ENCODE measurements around the gene GFY. TPM values are rescaled to one million over a fixed set of nuclear protein-coding genes. Genes with fewer than 3 reads are reported as not detected.

Gene GFY
- total and polyA plus RNA-seq, 9 of the 15 experiments (the other 6 are each of a cell fraction or from before 2014, with no cell fraction given), result 0.06 to 0.40 (median 0.19) TPM; not detected in 3

DNA sequence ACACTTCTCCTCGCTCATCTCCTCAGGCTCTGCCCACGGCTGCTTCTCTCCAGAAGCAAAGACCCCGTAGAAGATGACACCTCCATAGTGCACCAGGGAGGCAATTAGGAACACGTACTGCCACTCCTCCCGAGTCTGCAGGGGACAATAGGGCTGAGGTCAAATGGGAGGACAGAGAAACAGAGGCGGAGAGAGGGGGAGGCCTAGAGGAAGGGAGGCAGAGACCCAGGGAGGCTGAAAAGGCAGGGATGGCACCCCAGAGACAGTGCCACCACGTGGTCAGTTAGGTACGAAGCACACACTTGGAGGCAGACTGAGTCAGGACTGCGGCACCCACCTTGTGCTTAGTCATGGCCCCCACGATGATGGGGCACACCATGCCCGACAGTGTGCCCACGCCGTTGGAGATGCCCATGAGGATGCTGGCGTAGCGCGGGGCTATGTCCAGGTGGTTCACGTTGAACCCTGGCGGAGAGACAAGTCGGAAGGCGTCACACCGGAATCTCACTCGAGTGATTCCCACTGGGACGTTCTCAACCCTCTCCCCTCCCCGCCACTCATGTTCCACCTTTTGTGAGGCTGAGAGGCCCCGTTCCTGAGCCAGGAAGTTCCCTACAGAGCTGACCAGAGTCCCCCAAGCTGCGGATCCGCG lies 5.6 kb downstream of the GFY start (continued):
- TF ChIP-seq, protein P1, sequence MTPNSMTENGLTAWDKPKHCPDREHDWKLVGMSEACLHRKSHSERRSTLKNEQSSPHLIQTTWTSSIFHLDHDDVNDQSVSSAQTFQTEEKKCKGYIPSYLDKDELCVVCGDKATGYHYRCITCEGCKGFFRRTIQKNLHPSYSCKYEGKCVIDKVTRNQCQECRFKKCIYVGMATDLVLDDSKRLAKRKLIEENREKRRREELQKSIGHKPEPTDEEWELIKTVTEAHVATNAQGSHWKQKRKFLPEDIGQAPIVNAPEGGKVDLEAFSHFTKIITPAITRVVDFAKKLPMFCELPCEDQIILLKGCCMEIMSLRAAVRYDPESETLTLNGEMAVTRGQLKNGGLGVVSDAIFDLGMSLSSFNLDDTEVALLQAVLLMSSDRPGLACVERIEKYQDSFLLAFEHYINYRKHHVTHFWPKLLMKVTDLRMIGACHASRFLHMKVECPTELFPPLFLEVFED (CRISPR knock-in tag; conservative IDR thresholded peaks at IDR 0.05), result no peak
- peak in 1 of 2 experiments; percentile 28; a peak in 1 of 4 replicates for TF ChIP-seq ARNT (IDR thresholded peaks at IDR 0.05)
- TF ChIP-seq, protein P2, sequence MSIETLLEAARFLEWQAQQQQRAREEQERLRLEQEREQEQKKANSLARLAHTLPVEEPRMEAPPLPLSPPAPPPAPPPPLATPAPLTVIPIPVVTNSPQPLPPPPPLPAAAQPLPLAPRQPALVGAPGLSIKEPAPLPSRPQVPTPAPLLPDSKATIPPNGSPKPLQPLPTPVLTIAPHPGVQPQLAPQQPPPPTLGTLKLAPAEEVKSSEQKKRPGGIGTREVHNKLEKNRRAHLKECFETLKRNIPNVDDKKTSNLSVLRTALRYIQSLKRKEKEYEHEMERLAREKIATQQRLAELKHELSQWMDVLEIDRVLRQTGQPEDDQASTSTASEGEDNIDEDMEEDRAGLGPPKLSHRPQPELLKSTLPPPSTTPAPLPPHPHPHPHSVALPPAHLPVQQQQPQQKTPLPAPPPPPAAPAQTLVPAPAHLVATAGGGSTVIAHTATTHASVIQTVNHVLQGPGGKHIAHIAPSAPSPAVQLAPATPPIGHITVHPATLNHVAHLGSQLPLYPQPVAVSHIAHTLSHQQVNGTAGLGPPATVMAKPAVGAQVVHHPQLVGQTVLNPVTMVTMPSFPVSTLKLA (conservative IDR thresholded peaks at IDR 0.05), result peak in 1 of 2 experiments; percentile 48; a peak in 2 of 4 replicates
- no peak for TF ChIP-seq CSDE1 (IDR thresholded peaks at IDR 0.05)
- no peak; the same call in 1 of the 2 replicates for TF ChIP-seq FOSL1 (tag; conservative IDR thresholded peaks at IDR 0.05)
- TF ChIP-seq, protein P3, sequence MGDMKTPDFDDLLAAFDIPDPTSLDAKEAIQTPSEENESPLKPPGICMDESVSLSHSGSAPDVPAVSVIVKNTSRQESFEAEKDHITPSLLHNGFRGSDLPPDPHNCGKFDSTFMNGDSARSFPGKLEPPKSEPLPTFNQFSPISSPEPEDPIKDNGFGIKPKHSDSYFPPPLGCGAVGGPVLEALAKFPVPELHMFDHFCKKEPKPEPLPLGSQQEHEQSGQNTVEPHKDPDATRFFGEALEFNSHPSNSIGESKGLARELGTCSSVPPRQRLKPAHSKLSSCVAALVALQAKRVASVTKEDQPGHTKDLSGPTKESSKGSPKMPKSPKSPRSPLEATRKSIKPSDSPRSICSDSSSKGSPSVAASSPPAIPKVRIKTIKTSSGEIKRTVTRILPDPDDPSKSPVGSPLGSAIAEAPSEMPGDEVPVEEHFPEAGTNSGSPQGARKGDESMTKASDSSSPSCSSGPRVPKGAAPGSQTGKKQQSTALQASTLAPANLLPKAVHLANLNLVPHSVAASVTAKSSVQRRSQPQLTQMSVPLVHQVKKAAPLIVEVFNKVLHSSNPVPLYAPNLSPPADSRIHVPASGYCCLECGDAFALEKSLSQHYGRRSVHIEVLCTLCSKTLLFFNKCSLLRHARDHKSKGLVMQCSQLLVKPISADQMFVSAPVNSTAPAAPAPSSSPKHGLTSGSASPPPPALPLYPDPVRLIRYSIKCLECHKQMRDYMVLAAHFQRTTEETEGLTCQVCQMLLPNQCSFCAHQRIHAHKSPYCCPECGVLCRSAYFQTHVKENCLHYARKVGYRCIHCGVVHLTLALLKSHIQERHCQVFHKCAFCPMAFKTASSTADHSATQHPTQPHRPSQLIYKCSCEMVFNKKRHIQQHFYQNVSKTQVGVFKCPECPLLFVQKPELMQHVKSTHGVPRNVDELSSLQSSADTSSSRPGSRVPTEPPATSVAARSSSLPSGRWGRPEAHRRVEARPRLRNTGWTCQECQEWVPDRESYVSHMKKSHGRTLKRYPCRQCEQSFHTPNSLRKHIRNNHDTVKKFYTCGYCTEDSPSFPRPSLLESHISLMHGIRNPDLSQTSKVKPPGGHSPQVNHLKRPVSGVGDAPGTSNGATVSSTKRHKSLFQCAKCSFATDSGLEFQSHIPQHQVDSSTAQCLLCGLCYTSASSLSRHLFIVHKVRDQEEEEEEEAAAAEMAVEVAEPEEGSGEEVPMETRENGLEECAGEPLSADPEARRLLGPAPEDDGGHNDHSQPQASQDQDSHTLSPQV (IDR thresholded peaks at IDR 0.05), result peak; percentile 84
- TF ChIP-seq RBM14 (IDR thresholded peaks at IDR 0.05; ENCODE audit: borderline replicate concordance, insufficient read depth, low read depth, low read length), result no peak
- TF ChIP-seq ZNF717 (CRISPR knock-in tag; IDR thresholded peaks at IDR 0.05), result no peak
- TF ChIP-seq, protein P4, sequence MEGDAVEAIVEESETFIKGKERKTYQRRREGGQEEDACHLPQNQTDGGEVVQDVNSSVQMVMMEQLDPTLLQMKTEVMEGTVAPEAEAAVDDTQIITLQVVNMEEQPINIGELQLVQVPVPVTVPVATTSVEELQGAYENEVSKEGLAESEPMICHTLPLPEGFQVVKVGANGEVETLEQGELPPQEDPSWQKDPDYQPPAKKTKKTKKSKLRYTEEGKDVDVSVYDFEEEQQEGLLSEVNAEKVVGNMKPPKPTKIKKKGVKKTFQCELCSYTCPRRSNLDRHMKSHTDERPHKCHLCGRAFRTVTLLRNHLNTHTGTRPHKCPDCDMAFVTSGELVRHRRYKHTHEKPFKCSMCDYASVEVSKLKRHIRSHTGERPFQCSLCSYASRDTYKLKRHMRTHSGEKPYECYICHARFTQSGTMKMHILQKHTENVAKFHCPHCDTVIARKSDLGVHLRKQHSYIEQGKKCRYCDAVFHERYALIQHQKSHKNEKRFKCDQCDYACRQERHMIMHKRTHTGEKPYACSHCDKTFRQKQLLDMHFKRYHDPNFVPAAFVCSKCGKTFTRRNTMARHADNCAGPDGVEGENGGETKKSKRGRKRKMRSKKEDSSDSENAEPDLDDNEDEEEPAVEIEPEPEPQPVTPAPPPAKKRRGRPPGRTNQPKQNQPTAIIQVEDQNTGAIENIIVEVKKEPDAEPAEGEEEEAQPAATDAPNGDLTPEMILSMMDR (IDR thresholded peaks at IDR 0.05 in 2 of 3, conservative IDR thresholded peaks at IDR 0.05 in 1 of 3; ENCODE audit: insufficient read depth in 2 of 3, low read depth in 1 of 3, low read length in 3 of 3), result peak; percentile 63 to 79 (median 65)
- 0 out of 2 replicates have a peak, but pooled peaks have one; percentile 21 for TF ChIP-seq HDAC8 (tag; IDR thresholded peaks at IDR 0.05)
- TF ChIP-seq NFE2 (IDR thresholded peaks at IDR 0.05; ENCODE audit: low read depth), result peak; percentile 65; the same call in 1 of the 2 replicates
- peak; percentile 50; the same call in 1 of the 2 replicates for TF ChIP-seq CREM (IDR thresholded peaks at IDR 0.05; ENCODE audit: low read depth)
- peak; percentile 60; the same call in 1 of the 2 replicates for TF ChIP-seq MYNN (IDR thresholded peaks at IDR 0.05)
- no peak for TF ChIP-seq MYNN (CRISPR knock-in tag; IDR thresholded peaks at IDR 0.05)
- TF ChIP-seq, protein P5, sequence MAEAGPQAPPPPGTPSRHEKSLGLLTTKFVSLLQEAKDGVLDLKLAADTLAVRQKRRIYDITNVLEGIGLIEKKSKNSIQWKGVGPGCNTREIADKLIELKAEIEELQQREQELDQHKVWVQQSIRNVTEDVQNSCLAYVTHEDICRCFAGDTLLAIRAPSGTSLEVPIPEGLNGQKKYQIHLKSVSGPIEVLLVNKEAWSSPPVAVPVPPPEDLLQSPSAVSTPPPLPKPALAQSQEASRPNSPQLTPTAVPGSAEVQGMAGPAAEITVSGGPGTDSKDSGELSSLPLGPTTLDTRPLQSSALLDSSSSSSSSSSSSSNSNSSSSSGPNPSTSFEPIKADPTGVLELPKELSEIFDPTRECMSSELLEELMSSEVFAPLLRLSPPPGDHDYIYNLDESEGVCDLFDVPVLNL (CRISPR knock-in tag; IDR thresholded peaks at IDR 0.05; ENCODE audit: low read depth), result peak; percentile 59
- TF ChIP-seq FOS (IDR thresholded peaks at IDR 0.05; ENCODE audit: extremely low read depth, insufficient read length), result no peak
- no peak for TF ChIP-seq ZNF224 (CRISPR knock-in tag; IDR thresholded peaks at IDR 0.05)
- no peak for TF ChIP-seq POLR3A (IDR thresholded peaks at IDR 0.05; ENCODE audit: borderline replicate concordance, extremely low read depth, insufficient read depth, insufficient read length)
